ENCODE measurements around the gene RMP24. TPM values are rescaled to one million over a fixed set of nuclear protein-coding genes. Genes with fewer than 3 reads are reported as not detected.
"Not testable (repeated sequence)": the region's sequence is repeated elsewhere in the genome, so short reads cannot be mapped to it uniquely, and the experiment has no call there.

Gene RMP24

GRCh38 chr18:36020174-36020711, 47.8 kb downstream of the RMP24 start:
- Histone ChIP-seq H3K4me1 (ENCODE audit: control insufficient read depth, insufficient read depth, low read length) (peaks cover 3% of the 10 kb centered on the region), H3K36me3 (ENCODE audit: control insufficient read depth, insufficient read depth, low read length) (peaks cover 5% of the 10 kb centered on the region), H3K27ac (ENCODE audit: low read depth, low read length) (no peak overlapping the region), H3K4me3 (ENCODE audit: low read depth, low read length) (no peak overlapping the region), H3K27me3 (ENCODE audit: control insufficient read depth, insufficient read depth, low read length) (no peaks in the 10 kb centered on the region), H3K9me3 (ENCODE audit: control insufficient read depth, insufficient read depth, low read length) (no peaks in the 10 kb centered on the region)
- no CpG with 5 or more reads among the region's 3 CpGs for WGBS (ENCODE audit: insufficient coverage)
- no peak for DNase-seq (ENCODE audit: low read depth in 4 of 6, low spot score in 6 of 6)

GRCh38 chr18:36023336-36023735, 50.9 kb downstream of the RMP24 start:
- no peaks in the 10 kb centered on the region for H3K9me3 ChIP-seq (ENCODE audit: control insufficient read depth, insufficient read depth, low read length)
- peaks cover 5% of the 10 kb centered on the region for H3K36me3 ChIP-seq (ENCODE audit: control insufficient read depth, insufficient read depth, low read length)
- no peak overlapping the region for H3K4me3 ChIP-seq (ENCODE audit: low read depth, low read length)
- no peaks in the 10 kb centered on the region for H3K27me3 ChIP-seq (ENCODE audit: control insufficient read depth, insufficient read depth, low read length)
- peak in 1 of 6 donors; percentile 8 for DNase-seq (ENCODE audit: low read depth in 4 of 6, low spot score in 6 of 6)
- no peaks in the 10 kb centered on the region for H3K4me1 ChIP-seq (ENCODE audit: control insufficient read depth, insufficient read depth, low read length)
- 83% methylated on average over 1 of the region's 1 CpG for WGBS (ENCODE audit: insufficient coverage)
- H3K27ac ChIP-seq (ENCODE audit: low read depth, low read length), result no peak overlapping the region

- H3K27ac ChIP-seq (ENCODE audit: low read depth, low read length); H3K4me1 ChIP-seq (ENCODE audit: control insufficient read depth, insufficient read depth, low read length); DNase-seq (ENCODE audit: low read depth in 4 of 6, low spot score in 6 of 6); H3K27me3 ChIP-seq (ENCODE audit: control insufficient read depth, insufficient read depth, low read length); H3K4me3 ChIP-seq (ENCODE audit: low read depth, low read length); H3K9me3 ChIP-seq (ENCODE audit: control insufficient read depth, insufficient read depth, low read length): not testable (repeated sequence)
- WGBS (ENCODE audit: insufficient coverage), result 87% methylated on average over 2 of the region's 3 CpGs
- H3K36me3 ChIP-seq (ENCODE audit: control insufficient read depth, insufficient read depth, low read length), result peaks cover 10% of the 10 kb centered on the region
These were observed 51.8 kb downstream of the RMP24 start for GRCh38 chr18:36024241-36024640.

- Histone ChIP-seq H3K4me1 (ENCODE audit: control insufficient read depth, insufficient read depth, low read length) (no peaks in the 10 kb centered on the region), H3K27me3 (ENCODE audit: control insufficient read depth, insufficient read depth, low read length) (no peaks in the 10 kb centered on the region), H3K4me3 (ENCODE audit: low read depth, low read length) (no peak overlapping the region), H3K36me3 (ENCODE audit: control insufficient read depth, insufficient read depth, low read length) (peaks cover 10% of the 10 kb centered on the region), H3K9me3 (ENCODE audit: control insufficient read depth, insufficient read depth, low read length) (no peaks in the 10 kb centered on the region), H3K27ac (ENCODE audit: low read depth, low read length) (no peak overlapping the region)
- DNase-seq (ENCODE audit: low read depth in 4 of 6, low spot score in 6 of 6), result no peak
- no CpG with 5 or more reads among the region's 1 CpG for WGBS (ENCODE audit: insufficient coverage)
These were observed 52.5 kb downstream of the RMP24 start for GRCh38 chr18:36025025-36025424.

DNA sequence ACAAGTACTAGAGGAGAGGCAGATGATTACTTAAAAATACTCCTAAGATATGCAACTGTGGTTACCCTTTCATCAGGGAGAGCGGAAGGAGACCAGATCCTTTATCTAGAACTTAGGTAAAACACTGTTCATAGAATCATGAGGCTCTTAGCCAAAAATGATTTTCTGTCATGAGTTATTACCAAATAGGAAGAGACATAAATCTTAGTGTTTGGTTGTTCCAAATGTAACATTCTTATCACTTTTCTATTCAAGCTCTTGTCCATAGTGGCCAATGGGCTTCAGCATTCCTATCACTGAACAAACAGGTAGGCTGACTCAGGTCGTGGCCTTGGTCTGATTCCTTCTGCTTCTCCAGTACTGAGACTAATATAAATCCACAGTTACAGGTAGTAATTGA, 56.4 kb downstream of the RMP24 start:
- Histone ChIP-seq H3K36me3 (ENCODE audit: control insufficient read depth, insufficient read depth, low read length) (peaks cover 12% of the 10 kb centered on the region), H3K27ac (ENCODE audit: low read depth, low read length) (no peak overlapping the region), H3K9me3 (ENCODE audit: control insufficient read depth, insufficient read depth, low read length) (no peaks in the 10 kb centered on the region), H3K4me1 (ENCODE audit: control insufficient read depth, insufficient read depth, low read length) (no peaks in the 10 kb centered on the region), H3K4me3 (ENCODE audit: low read depth, low read length) (no peak overlapping the region), H3K27me3 (ENCODE audit: control insufficient read depth, insufficient read depth, low read length) (no peaks in the 10 kb centered on the region)
- WGBS (ENCODE audit: insufficient coverage), result no CpG with 5 or more reads among the region's 2 CpGs
- DNase-seq (ENCODE audit: low read depth in 4 of 6, low spot score in 6 of 6), result no peak

Small RNAs within 50 kb of the gene (small RNA-seq; reads per million reads assigned to genes)
- gene MIR3929 (ENCODE audit: low replicate concordance), result not detected

Other genes starting within 250 kb of the RMP24 start
- gene RPRD1A, start 94.9 kb downstream of the RMP24 start, total RNA-seq, result 100 to 1,000 TPM in 1 of 2 donors, 10 to 100 TPM in 1; 64.4 to 109 TPM
- 10 to 100 TPM; 72.8 to 97.7 TPM for gene RPRD1A, start 94.9 kb downstream of the RMP24 start, polyA plus RNA-seq (ENCODE audit: insufficient read length in 2 of 2)
- gene SLC39A6, start 156.7 kb downstream of the RMP24 start, total RNA-seq, result 100 to 1,000 TPM in 1 of 2 donors, 10 to 100 TPM in 1; 92.1 to 121 TPM
- gene SLC39A6, start 156.7 kb downstream of the RMP24 start, polyA plus RNA-seq (ENCODE audit: insufficient read length in 2 of 2), result 100 to 1,000 TPM in 1 of 2 donors, 10 to 100 TPM in 1; 95.8 to 111 TPM
- 100 to 1,000 TPM in 1 of 2 donors, 10 to 100 TPM in 1; 96.0 to 167 TPM for gene ELP2, start 157.2 kb downstream of the RMP24 start, total RNA-seq
- gene ELP2, start 157.2 kb downstream of the RMP24 start, polyA plus RNA-seq (ENCODE audit: insufficient read length in 2 of 2), result 10 to 100 TPM; 58.6 to 73.8 TPM
- gene MOCOS, start 214.8 kb downstream of the RMP24 start, total RNA-seq, result under 1 TPM; 0.77 to 0.89 TPM
- 1 to 10 TPM in 1 of 2 donors, under 1 TPM in 1; 0.76 to 1.1 TPM for gene MOCOS, start 214.8 kb downstream of the RMP24 start, polyA plus RNA-seq (ENCODE audit: insufficient read length in 2 of 2)

All from spinal cord (tissue), 10 donors.